Lower leg skin (tissue), 4 donors: ENCODE results near the gene C11orf21. TPM values are rescaled to one million over a fixed set of nuclear protein-coding genes. Genes with fewer than 3 reads are reported as not detected.

Experiments
- DNase-seq, 2 donors: peaks; one replicate each; pipeline ENCODE4 v3.0.0-alpha.2; 2019; ENCODE audit warnings: low spot score in 2 of 2
- H3K4me3 ChIP-seq: fragments of 200-600 bp; sonication (generic); 2 replicates; pipeline ENCODE4 v1.5.1; 2017; ENCODE audit warnings: mild to moderate bottlenecking, low read depth; ENCODE audit not compliant: poor library complexity, severe bottlenecking
- CTCF ChIP-seq, 3 donors: fragments of 450-650 bp; IDR thresholded peaks; one replicate each; pipeline ENCODE4 v1.5.1; 2016; ENCODE audit warnings: antibody characterized with exemption in 3 of 3, mild to moderate bottlenecking in 3 of 3, moderate library complexity in 2 of 3
- POLR2A ChIP-seq, 2 donors: fragments of 450-650 bp; IDR thresholded peaks; one replicate each; pipeline ENCODE4 v1.6.1; 2016 to 2017; ENCODE audit warnings: antibody characterized with exemption in 2 of 2, mild to moderate bottlenecking in 1 of 2, moderate library complexity in 1 of 2
- WGBS, 2 donors: methylation state at CpG; one replicate each; pipeline ENCODE4 v1.1.5; 2018; 5-methylcytosine and 5-hydroxymethylcytosine counted together
- intact Hi-C: fragments of 100-400 bp; cut with DNase I; formaldehyde crosslinking; loops from one replicate; pipeline ENCODE4 v1.15.0; 2023; ENCODE audit warnings: low total_unique reads
- total RNA-seq, 4 donors: library from RNA; depleted of rRNA; stranded (reverse); fragments of >200 nt; gene quantifications; one replicate each; pipeline ENCODE4 v1.1.0, GENCODE V29; 2016

C11orf21 gene
- total RNA-seq, 4 donors from 2014 or later, result 0.42 to 1.4 (median 0.65) TPM

GRCh38 chr11:2318707-2319106 lies 17.0 kb upstream of the C11orf21 start:
- DNase-seq, result peak in 1 of 2 donors; percentile 66
- H3K4me3 ChIP-seq, result no peak overlapping the region
- intact Hi-C loops, result no loop called here
- TF ChIP-seq CTCF (IDR thresholded peaks at IDR 0.05), result no peak
- TF ChIP-seq POLR2A (IDR thresholded peaks at IDR 0.05), result no peak
- WGBS, 2 donors, result 97 to 98% methylated on average over 7 of the region's 7 CpGs

GRCh38 chr11:2318123-2318522 lies 16.4 kb upstream of the C11orf21 start:
- WGBS, 2 donors, result 94% methylated on average over 4 of the region's 4 CpGs
- intact Hi-C loops, result no loop called here
- peak in 1 of 2 donors; percentile 46 for DNase-seq
- H3K4me3 ChIP-seq, result no peak overlapping the region
- TF ChIP-seq CTCF (IDR thresholded peaks at IDR 0.05), result no peak
- TF ChIP-seq POLR2A (IDR thresholded peaks at IDR 0.05), result no peak

- TF ChIP-seq POLR2A (IDR thresholded peaks at IDR 0.05) (no peak), CTCF (IDR thresholded peaks at IDR 0.05) (no peak)
- DNase-seq, result peak in 1 of 2 donors; percentile 76
- H3K4me3 ChIP-seq, result no peak overlapping the region
- WGBS, 2 donors, result 92 to 97% methylated on average over 13 to 16 of the region's 17 CpGs
- intact Hi-C loops, result no loop called here
These were observed 15.8 kb upstream of the C11orf21 start for GRCh38 chr11:2317354-2318050.

GRCh38 chr11:2316963-2317244 lies 15.2 kb upstream of the C11orf21 start:
- DNase-seq, result peak in 1 of 2 donors; percentile 72
- TF ChIP-seq POLR2A (IDR thresholded peaks at IDR 0.05) (no peak), CTCF (IDR thresholded peaks at IDR 0.05) (no peak)
- H3K4me3 ChIP-seq, result no peak overlapping the region
- intact Hi-C loops, result no loop called here
- 80 to 83% methylated on average over 3 of the region's 3 CpGs for WGBS, 2 donors

GRCh38 chr11:2316169-2316962 lies 14.6 kb upstream of the C11orf21 start:
- no peak for TF ChIP-seq POLR2A (IDR thresholded peaks at IDR 0.05)
- no peak for TF ChIP-seq CTCF (IDR thresholded peaks at IDR 0.05)
- intact Hi-C loops, result no loop called here
- DNase-seq, result peak in 1 of 2 donors; percentile 85
- WGBS, 2 donors, result 89 to 95% methylated on average over 11 to 22 of the region's 23 CpGs
- no peak overlapping the region for H3K4me3 ChIP-seq
